ENCODE data around the gene BDKRB1.

GRCh38 chr14:96212140-96212539 is 43.9 kb upstream of the BDKRB1 start:
- TF ChIP-seq POLR2AphosphoS5 (IDR thresholded peaks at IDR 0.05; ENCODE audit: low read depth, low read length) (no peak), CTCF (IDR thresholded peaks at IDR 0.05) (no peak), REST (IDR thresholded peaks at IDR 0.05; ENCODE audit: insufficient read depth in 1 of 2, low read depth in 2 of 2, low read length in 1 of 2) (no peak), SIN3A (IDR thresholded peaks at IDR 0.05; ENCODE audit: borderline replicate concordance, insufficient read depth, low read depth, low read length) (no peak)
